ENCODE data around the gene DYRK1B.
"Not testable (repeated sequence)": the region's sequence is repeated elsewhere in the genome, so short reads cannot be mapped to it uniquely, and the experiment has no call there.

DYRK1B gene

GRCh38 chr19:39833464-39834286 is at the start of gene DYRK1B:
TSS of gene DYRK1B (minus strand) at chr19:39834162. CDS start at chr19:39831867, 2,295 bp downstream.
- H3K4me3 ChIP-seq (ENCODE audit: low read length): peak within 1 kb of the TSS; percentile 97
- no peaks in the 10 kb centered on the region for H3K27me3 ChIP-seq (ENCODE audit: control insufficient read depth, insufficient read depth, low read length)
- H3K4me1 ChIP-seq (ENCODE audit: control insufficient read depth, insufficient read depth, low read length): peaks cover 11% of the 10 kb centered on the region
- peak within 1 kb of the TSS; percentile 73 for H3K27ac ChIP-seq (ENCODE audit: low read depth, low read length)
- H3K9ac ChIP-seq (ENCODE audit: low read length): peak within 1 kb of the TSS; percentile 38
- peaks cover 46% of the 10 kb centered on the region for H3K36me3 ChIP-seq (ENCODE audit: control insufficient read depth, insufficient read depth, low read length)

GRCh38 chr19:39882645-39883044 is 48.7 kb upstream of the DYRK1B start:
- H3K4me3 ChIP-seq (ENCODE audit: low read length); H3K9ac ChIP-seq (ENCODE audit: low read length); H3K27ac ChIP-seq (ENCODE audit: low read depth, low read length); H3K27me3 ChIP-seq (ENCODE audit: control insufficient read depth, insufficient read depth, low read length); H3K36me3 ChIP-seq (ENCODE audit: control insufficient read depth, insufficient read depth, low read length); H3K4me1 ChIP-seq (ENCODE audit: control insufficient read depth, insufficient read depth, low read length): not testable (repeated sequence)

DNA sequence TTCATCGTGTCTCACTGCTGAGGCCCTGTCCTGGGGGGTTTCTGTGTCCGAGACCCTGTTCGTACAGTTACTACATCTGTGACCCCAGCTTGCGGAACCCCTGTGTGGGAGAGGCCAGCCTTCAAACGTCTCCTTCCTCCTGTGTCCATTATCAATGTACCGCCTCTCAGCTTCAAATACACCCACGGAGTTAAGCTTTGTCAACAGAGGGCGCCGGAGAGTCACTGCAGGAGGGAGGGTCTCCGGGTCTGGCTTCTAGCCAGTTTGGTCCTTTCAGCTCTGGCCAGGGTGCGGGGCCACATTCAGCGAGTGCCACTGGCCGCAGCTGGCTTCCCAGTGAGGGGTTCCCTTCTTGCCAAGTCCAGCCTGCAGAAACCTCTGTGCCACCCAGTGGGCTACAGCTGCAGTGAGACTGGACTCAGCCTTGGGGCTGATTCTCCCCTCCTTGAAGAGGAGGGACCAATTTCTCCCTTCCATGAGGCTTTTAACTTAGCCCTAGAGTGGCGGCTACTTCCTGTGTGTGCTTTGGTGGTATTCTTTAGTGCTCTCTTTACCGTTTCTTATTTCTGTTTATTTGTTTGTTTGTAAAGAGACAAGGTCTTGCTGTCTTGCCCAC is 47.6 kb upstream of the DYRK1B start:
- not testable (repeated sequence) for H3K4me3 ChIP-seq (ENCODE audit: low read length); H3K4me1 ChIP-seq (ENCODE audit: control insufficient read depth, insufficient read depth, low read length); H3K27me3 ChIP-seq (ENCODE audit: control insufficient read depth, insufficient read depth, low read length); H3K27ac ChIP-seq (ENCODE audit: low read depth, low read length); H3K36me3 ChIP-seq (ENCODE audit: control insufficient read depth, insufficient read depth, low read length); H3K9ac ChIP-seq (ENCODE audit: low read length)

DNA sequence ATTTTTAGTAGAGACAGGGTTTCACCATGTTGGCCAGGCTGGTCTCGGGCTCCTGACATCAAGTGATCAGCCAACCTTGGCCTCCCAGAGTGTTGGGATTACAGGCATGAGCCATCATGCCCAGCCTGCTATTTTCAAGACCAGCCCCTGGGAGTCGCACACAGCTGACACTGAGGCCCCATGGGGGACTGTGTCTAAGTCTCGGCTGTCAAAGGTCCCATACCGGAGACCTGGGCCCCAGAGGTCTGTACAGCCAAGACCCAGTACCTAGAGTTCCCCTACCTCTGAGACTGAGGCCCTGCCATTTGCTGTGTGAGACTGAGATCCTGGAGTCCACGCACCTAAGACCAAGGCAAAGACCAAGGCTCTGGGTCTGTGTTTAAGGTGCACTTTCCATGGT is 46.3 kb upstream of the DYRK1B start:
- not testable (repeated sequence) for H3K9ac ChIP-seq (ENCODE audit: low read length); H3K27me3 ChIP-seq (ENCODE audit: control insufficient read depth, insufficient read depth, low read length); H3K27ac ChIP-seq (ENCODE audit: low read depth, low read length); H3K4me3 ChIP-seq (ENCODE audit: low read length); H3K4me1 ChIP-seq (ENCODE audit: control insufficient read depth, insufficient read depth, low read length); H3K36me3 ChIP-seq (ENCODE audit: control insufficient read depth, insufficient read depth, low read length)

DNA sequence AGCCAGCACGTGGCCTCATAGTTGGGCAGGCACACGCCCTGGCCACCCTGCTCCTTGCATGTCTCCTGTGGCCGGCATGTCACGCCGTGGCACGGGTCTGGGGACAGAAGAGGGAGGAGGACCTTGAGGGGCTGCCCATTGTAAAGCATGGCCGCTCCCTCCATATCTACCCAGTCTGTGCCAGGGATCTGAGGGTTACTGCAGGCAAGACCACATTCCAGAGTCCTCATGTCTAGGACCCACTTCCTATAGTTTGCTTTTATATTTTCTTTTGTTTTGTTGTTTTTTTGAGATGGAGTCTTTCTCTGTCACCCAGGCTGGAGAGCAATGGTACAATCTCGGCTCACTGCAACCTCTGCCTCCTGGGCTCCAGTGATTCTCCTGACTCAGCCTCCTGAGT is 45.8 kb upstream of the DYRK1B start:
- H3K27ac ChIP-seq (ENCODE audit: low read depth, low read length); H3K4me1 ChIP-seq (ENCODE audit: control insufficient read depth, insufficient read depth, low read length); H3K27me3 ChIP-seq (ENCODE audit: control insufficient read depth, insufficient read depth, low read length); H3K36me3 ChIP-seq (ENCODE audit: control insufficient read depth, insufficient read depth, low read length); H3K4me3 ChIP-seq (ENCODE audit: low read length); H3K9ac ChIP-seq (ENCODE audit: low read length): not testable (repeated sequence)

DNA sequence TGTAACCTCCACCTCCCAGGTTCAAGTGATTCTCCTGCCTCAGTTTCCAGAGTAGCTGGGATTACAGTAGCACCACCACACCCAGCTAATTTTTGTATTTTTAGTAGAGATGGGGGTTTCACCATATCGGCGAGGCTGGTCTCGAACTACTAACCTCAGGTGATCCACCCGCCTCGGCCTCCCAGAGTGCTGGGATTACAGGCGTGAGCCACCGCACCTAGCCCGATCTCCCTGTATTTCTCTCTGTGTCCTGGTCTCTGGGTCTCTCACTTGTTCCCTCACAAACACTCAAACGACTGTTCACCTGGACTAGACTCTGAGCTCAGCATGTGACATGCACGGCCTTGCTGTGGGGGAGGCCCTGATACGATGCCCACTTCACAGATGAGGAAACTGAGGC is 44.9 kb upstream of the DYRK1B start:
- not testable (repeated sequence) for H3K4me1 ChIP-seq (ENCODE audit: control insufficient read depth, insufficient read depth, low read length); H3K27ac ChIP-seq (ENCODE audit: low read depth, low read length); H3K36me3 ChIP-seq (ENCODE audit: control insufficient read depth, insufficient read depth, low read length); H3K4me3 ChIP-seq (ENCODE audit: low read length); H3K27me3 ChIP-seq (ENCODE audit: control insufficient read depth, insufficient read depth, low read length); H3K9ac ChIP-seq (ENCODE audit: low read length)

DNA sequence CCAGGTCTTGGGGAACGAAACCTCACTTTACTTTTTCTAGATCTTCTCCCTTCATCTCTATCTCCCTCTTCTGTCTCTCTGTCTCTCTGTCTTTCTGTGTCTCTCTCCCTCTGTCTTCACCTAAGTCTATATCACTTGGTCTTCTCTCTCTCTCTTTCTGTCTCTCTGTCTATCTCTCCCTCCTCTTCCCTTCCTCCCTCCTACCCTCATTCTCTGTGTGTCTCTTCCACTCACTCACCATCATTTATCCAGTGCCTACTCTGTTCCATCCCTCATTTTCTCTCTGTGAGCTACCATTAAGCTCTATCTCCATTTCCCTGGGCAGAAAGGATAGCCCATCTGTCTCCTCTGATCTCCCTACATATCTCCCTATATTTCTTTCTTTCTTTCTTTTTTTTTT is 44.4 kb upstream of the DYRK1B start:
- H3K4me1 ChIP-seq (ENCODE audit: control insufficient read depth, insufficient read depth, low read length): no peaks in the 10 kb centered on the region
- no peaks in the 10 kb centered on the region for H3K36me3 ChIP-seq (ENCODE audit: control insufficient read depth, insufficient read depth, low read length)
- H3K9ac ChIP-seq (ENCODE audit: low read length): no peak overlapping the region
- H3K27ac ChIP-seq (ENCODE audit: low read depth, low read length): no peak overlapping the region
- H3K4me3 ChIP-seq (ENCODE audit: low read length): no peak overlapping the region
- H3K27me3 ChIP-seq (ENCODE audit: control insufficient read depth, insufficient read depth, low read length): no peaks in the 10 kb centered on the region

GRCh38 chr19:39877982-39878381 is 44.0 kb upstream of the DYRK1B start:
- not testable (repeated sequence) for H3K4me1 ChIP-seq (ENCODE audit: control insufficient read depth, insufficient read depth, low read length); H3K9ac ChIP-seq (ENCODE audit: low read length); H3K4me3 ChIP-seq (ENCODE audit: low read length); H3K27ac ChIP-seq (ENCODE audit: low read depth, low read length); H3K36me3 ChIP-seq (ENCODE audit: control insufficient read depth, insufficient read depth, low read length); H3K27me3 ChIP-seq (ENCODE audit: control insufficient read depth, insufficient read depth, low read length)

DNA sequence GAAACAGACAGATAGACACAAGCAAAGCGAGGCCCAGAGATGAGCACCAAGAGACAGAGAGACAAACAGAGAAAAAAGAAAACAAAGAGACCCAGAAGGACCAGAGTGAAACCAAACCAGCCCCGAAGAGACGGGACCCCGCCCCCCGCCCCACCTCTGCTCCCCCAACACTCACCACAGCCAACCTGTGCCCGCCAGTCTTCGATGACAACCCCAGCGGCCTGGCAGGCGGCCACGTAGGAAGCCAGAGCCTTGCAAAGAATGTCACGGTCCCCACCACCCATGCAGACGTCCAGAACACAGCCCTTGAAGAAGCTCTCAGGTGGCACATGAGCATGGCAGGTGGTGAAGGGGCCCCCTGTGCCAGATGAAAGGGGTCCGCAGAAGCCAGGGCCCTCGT is 43.5 kb upstream of the DYRK1B start:
- not testable (repeated sequence) for H3K27me3 ChIP-seq (ENCODE audit: control insufficient read depth, insufficient read depth, low read length); H3K36me3 ChIP-seq (ENCODE audit: control insufficient read depth, insufficient read depth, low read length); H3K4me1 ChIP-seq (ENCODE audit: control insufficient read depth, insufficient read depth, low read length); H3K4me3 ChIP-seq (ENCODE audit: low read length); H3K9ac ChIP-seq (ENCODE audit: low read length); H3K27ac ChIP-seq (ENCODE audit: low read depth, low read length)

- H3K27me3 ChIP-seq (ENCODE audit: control insufficient read depth, insufficient read depth, low read length); H3K9ac ChIP-seq (ENCODE audit: low read length); H3K4me1 ChIP-seq (ENCODE audit: control insufficient read depth, insufficient read depth, low read length); H3K4me3 ChIP-seq (ENCODE audit: low read length); H3K27ac ChIP-seq (ENCODE audit: low read depth, low read length); H3K36me3 ChIP-seq (ENCODE audit: control insufficient read depth, insufficient read depth, low read length): not testable (repeated sequence)
Observed at GRCh38 chr19:39876486-39876885, 42.5 kb upstream of the DYRK1B start.

- H3K4me1 ChIP-seq (ENCODE audit: control insufficient read depth, insufficient read depth, low read length); H3K27me3 ChIP-seq (ENCODE audit: control insufficient read depth, insufficient read depth, low read length); H3K4me3 ChIP-seq (ENCODE audit: low read length); H3K27ac ChIP-seq (ENCODE audit: low read depth, low read length); H3K36me3 ChIP-seq (ENCODE audit: control insufficient read depth, insufficient read depth, low read length); H3K9ac ChIP-seq (ENCODE audit: low read length): not testable (repeated sequence)
Observed at GRCh38 chr19:39875401-39875864, 41.5 kb upstream of the DYRK1B start.

- H3K27me3 ChIP-seq (ENCODE audit: control insufficient read depth, insufficient read depth, low read length): no peaks in the 10 kb centered on the region
- no peaks in the 10 kb centered on the region for H3K4me1 ChIP-seq (ENCODE audit: control insufficient read depth, insufficient read depth, low read length)
- no peak overlapping the region for H3K27ac ChIP-seq (ENCODE audit: low read depth, low read length)
- H3K9ac ChIP-seq (ENCODE audit: low read length): no peak overlapping the region
- H3K4me3 ChIP-seq (ENCODE audit: low read length): no peak overlapping the region
- H3K36me3 ChIP-seq (ENCODE audit: control insufficient read depth, insufficient read depth, low read length): no peaks in the 10 kb centered on the region
Observed at GRCh38 chr19:39874404-39874803, 40.4 kb upstream of the DYRK1B start.

DNA sequence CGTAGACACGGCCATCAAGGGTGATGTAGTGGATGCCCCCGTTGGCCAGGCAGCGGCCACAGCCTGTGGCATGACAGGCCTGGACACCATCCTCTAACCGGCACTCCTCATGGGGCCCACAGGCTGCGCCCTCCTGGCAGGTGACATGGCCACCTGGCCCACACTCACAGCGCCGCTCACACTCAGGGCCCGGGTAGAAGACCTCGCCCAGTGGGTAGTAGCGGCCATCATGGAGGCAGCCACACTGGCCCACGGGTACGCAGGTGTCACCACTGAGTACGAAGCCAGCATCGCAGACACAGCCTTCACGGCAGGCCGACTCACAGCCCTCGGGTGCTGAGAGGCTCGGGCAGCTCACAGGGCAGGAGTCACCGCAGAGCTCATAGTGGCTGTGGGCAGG is 39.4 kb upstream of the DYRK1B start:
- Histone ChIP-seq H3K27ac (ENCODE audit: low read depth, low read length) (no peak overlapping the region), H3K36me3 (ENCODE audit: control insufficient read depth, insufficient read depth, low read length) (no peaks in the 10 kb centered on the region), H3K4me3 (ENCODE audit: low read length) (no peak overlapping the region), H3K9ac (ENCODE audit: low read length) (no peak overlapping the region), H3K4me1 (ENCODE audit: control insufficient read depth, insufficient read depth, low read length) (no peaks in the 10 kb centered on the region), H3K27me3 (ENCODE audit: control insufficient read depth, insufficient read depth, low read length) (no peaks in the 10 kb centered on the region)
